ENCODE results near the gene GPR78. TPM values are rescaled to one million over a fixed set of nuclear protein-coding genes. Genes with fewer than 3 reads are reported as not detected.

GPR78 gene
- total RNA-seq, 1 donor from 2014 or later: 0.16 TPM

DNA sequence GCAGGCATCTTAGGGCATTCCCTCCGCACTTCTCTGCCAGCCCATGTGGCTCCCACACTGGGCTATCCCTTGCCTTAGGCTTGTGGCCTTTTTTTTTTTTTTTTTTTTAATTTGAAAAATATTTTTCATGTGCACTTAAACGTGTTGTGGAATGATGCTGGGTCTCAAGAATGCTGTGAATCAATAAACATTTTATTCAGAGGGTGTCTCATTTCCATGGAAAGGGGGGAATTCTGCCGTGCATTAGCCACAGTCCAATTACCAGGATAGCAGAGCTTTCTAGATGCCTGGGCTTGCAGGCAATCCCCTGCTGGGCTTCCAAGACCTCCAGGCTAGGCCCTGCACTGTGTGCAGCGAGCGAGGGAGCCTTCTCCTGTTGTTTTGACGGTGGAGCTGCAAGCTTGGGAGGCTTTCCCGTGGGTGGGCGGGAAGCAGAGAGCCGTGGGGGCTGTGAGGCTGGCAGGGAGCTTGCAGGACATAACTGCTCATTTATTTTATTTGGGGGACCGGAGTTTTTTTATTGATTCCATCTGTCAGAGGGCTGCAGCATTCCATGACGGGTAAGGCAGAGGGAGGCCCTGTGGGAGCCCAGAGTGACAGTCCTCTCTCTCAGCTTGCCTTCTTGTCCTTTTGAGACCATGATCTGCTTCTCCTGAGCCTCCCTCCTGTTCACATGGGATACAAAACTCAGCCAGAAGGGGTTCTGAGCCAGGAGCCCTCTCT is 9.8 kb downstream of the GPR78 start:
- Mint-ChIP-seq H3K27ac (ENCODE audit: unreplicated experiment) (no peak overlapping the region), H3K4me1 (ENCODE audit: low read depth, unreplicated experiment) (no peaks in the 10 kb centered on the region), H3K27me3 (ENCODE audit: low read depth, unreplicated experiment) (peaks cover 78% of the 10 kb centered on the region), H3K9me3 (ENCODE audit: unreplicated experiment) (no peaks in the 10 kb centered on the region), H3K4me3 (ENCODE audit: unreplicated experiment) (no peak overlapping the region), H3K36me3 (ENCODE audit: low read depth, unreplicated experiment) (no peaks in the 10 kb centered on the region)
- H2AFZ ChIP-seq (ENCODE audit: low read depth, low read length): no peak overlapping the region
- H4K20me1 ChIP-seq (ENCODE audit: insufficient read depth, low read length): peaks cover 3% of the 10 kb centered on the region
- peak overlapping the region; percentile 4 for H3K4me2 ChIP-seq (ENCODE audit: low read length)
- H3K36me3 ChIP-seq (ENCODE audit: insufficient read depth, low read length): no peaks in the 10 kb centered on the region
- peaks cover 7% of the 10 kb centered on the region for H3K4me1 ChIP-seq (ENCODE audit: insufficient read depth, low read length)
- DNase-seq (ENCODE audit: low read depth) (peak; percentile 16), FAIRE-seq (no peak)
- H3K9ac ChIP-seq (ENCODE audit: low read length): no peak overlapping the region
- no peak overlapping the region for H3K4me3 ChIP-seq (ENCODE audit: insufficient read depth, low read depth, low read length)
- peaks cover 55% of the 10 kb centered on the region for H3K27me3 ChIP-seq (ENCODE audit: insufficient read depth, low read length)
- no peaks in the 10 kb centered on the region for H3K79me2 ChIP-seq (ENCODE audit: insufficient read depth, low read length)
- H3K27ac ChIP-seq (ENCODE audit: low read depth, low read length): no peak overlapping the region
- no peak for TF ChIP-seq EZH2 (IDR thresholded peaks at IDR 0.05; ENCODE audit: insufficient read depth, low read length)
- TF ChIP-seq, protein P1, sequence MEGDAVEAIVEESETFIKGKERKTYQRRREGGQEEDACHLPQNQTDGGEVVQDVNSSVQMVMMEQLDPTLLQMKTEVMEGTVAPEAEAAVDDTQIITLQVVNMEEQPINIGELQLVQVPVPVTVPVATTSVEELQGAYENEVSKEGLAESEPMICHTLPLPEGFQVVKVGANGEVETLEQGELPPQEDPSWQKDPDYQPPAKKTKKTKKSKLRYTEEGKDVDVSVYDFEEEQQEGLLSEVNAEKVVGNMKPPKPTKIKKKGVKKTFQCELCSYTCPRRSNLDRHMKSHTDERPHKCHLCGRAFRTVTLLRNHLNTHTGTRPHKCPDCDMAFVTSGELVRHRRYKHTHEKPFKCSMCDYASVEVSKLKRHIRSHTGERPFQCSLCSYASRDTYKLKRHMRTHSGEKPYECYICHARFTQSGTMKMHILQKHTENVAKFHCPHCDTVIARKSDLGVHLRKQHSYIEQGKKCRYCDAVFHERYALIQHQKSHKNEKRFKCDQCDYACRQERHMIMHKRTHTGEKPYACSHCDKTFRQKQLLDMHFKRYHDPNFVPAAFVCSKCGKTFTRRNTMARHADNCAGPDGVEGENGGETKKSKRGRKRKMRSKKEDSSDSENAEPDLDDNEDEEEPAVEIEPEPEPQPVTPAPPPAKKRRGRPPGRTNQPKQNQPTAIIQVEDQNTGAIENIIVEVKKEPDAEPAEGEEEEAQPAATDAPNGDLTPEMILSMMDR (IDR thresholded peaks at IDR 0.05; ENCODE audit: insufficient read depth, low read depth, low read length): no peak
- no peaks in the 10 kb centered on the region for H3K9me3 ChIP-seq (ENCODE audit: insufficient read depth, low read depth, low read length)

DNA sequence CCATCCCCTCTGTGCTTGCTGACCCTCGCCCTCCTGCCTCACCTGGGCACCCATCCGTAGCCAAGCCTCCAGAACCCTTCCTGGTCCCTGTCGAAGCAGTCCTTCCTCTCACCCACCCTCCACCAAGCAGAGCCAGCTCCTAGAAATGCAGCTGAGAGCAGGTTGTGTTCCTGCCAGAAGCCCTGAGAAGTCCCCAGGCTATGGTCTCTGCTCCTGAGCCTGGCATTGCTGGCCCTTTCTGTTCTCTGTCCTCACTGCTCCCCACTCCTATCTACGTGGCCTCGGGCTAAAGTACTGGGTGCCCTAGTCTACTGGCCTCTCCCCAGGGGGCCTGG is 10.3 kb downstream of the GPR78 start:
- no peaks in the 10 kb centered on the region for H3K4me1 Mint-ChIP-seq (ENCODE audit: low read depth, unreplicated experiment)
- FAIRE-seq (no peak), DNase-seq (ENCODE audit: low read depth) (no peak)
- Histone ChIP-seq H3K36me3 (ENCODE audit: insufficient read depth, low read length) (no peaks in the 10 kb centered on the region), H3K4me2 (ENCODE audit: low read length) (no peak overlapping the region), H3K9ac (ENCODE audit: low read length) (no peak overlapping the region), H2AFZ (ENCODE audit: low read depth, low read length) (no peak overlapping the region), H3K9me3 (ENCODE audit: insufficient read depth, low read depth, low read length) (no peaks in the 10 kb centered on the region), H3K27ac (ENCODE audit: low read depth, low read length) (no peak overlapping the region), H3K4me3 (ENCODE audit: insufficient read depth, low read depth, low read length) (no peak overlapping the region), H3K4me1 (ENCODE audit: insufficient read depth, low read length) (peaks cover 7% of the 10 kb centered on the region), H3K27me3 (ENCODE audit: insufficient read depth, low read length) (peaks cover 50% of the 10 kb centered on the region), H3K79me2 (ENCODE audit: insufficient read depth, low read length) (no peaks in the 10 kb centered on the region), H4K20me1 (ENCODE audit: insufficient read depth, low read length) (peaks cover 3% of the 10 kb centered on the region)
- no peak overlapping the region for H3K27ac Mint-ChIP-seq (ENCODE audit: unreplicated experiment)
- no peaks in the 10 kb centered on the region for H3K9me3 Mint-ChIP-seq (ENCODE audit: unreplicated experiment)
- TF ChIP-seq, protein P1 (IDR thresholded peaks at IDR 0.05; ENCODE audit: insufficient read depth, low read depth, low read length): no peak
- TF ChIP-seq EZH2 (IDR thresholded peaks at IDR 0.05; ENCODE audit: insufficient read depth, low read length): no peak
- peaks cover 76% of the 10 kb centered on the region for H3K27me3 Mint-ChIP-seq (ENCODE audit: low read depth, unreplicated experiment)
- H3K36me3 Mint-ChIP-seq (ENCODE audit: low read depth, unreplicated experiment): no peaks in the 10 kb centered on the region
- H3K4me3 Mint-ChIP-seq (ENCODE audit: unreplicated experiment): no peak overlapping the region

DNA sequence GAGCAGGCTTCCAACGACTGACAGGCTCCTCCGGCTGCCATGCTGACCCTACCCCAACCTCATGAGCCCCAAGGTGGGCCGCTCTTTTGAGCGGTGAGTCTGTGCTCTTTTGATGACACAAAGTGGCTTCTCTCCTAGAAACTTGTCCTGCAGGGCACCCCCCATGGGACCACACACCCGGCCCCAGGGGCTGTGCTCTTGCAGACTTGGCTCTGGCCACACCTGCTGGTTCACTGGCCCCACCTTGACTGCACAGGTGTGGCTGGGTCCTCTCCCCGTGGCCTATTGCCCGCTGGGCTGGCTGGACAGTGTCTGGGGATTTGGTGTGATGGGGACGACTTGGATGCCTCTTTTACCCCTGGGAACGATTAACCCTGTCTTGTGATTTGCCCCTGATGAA is 10.9 kb downstream of the GPR78 start:
- H3K79me2 ChIP-seq (ENCODE audit: insufficient read depth, low read length): no peaks in the 10 kb centered on the region
- H3K36me3 ChIP-seq (ENCODE audit: insufficient read depth, low read length): no peaks in the 10 kb centered on the region
- H3K27ac ChIP-seq (ENCODE audit: low read depth, low read length): no peak overlapping the region
- no peaks in the 10 kb centered on the region for H3K4me1 Mint-ChIP-seq (ENCODE audit: low read depth, unreplicated experiment)
- no peaks in the 10 kb centered on the region for H3K9me3 Mint-ChIP-seq (ENCODE audit: unreplicated experiment)
- no peak overlapping the region for H3K4me2 ChIP-seq (ENCODE audit: low read length)
- H3K36me3 Mint-ChIP-seq (ENCODE audit: low read depth, unreplicated experiment): no peaks in the 10 kb centered on the region
- no peaks in the 10 kb centered on the region for H3K9me3 ChIP-seq (ENCODE audit: insufficient read depth, low read depth, low read length)
- H3K27me3 ChIP-seq (ENCODE audit: insufficient read depth, low read length): peaks cover 45% of the 10 kb centered on the region
- no peak overlapping the region for H3K4me3 Mint-ChIP-seq (ENCODE audit: unreplicated experiment)
- H3K4me3 ChIP-seq (ENCODE audit: insufficient read depth, low read depth, low read length): no peak overlapping the region
- no peak for FAIRE-seq
- DNase-seq (ENCODE audit: low read depth): no peak
- peaks cover 7% of the 10 kb centered on the region for H3K4me1 ChIP-seq (ENCODE audit: insufficient read depth, low read length)
- H3K27me3 Mint-ChIP-seq (ENCODE audit: low read depth, unreplicated experiment): peaks cover 73% of the 10 kb centered on the region
- no peak overlapping the region for H2AFZ ChIP-seq (ENCODE audit: low read depth, low read length)
- peaks cover 3% of the 10 kb centered on the region for H4K20me1 ChIP-seq (ENCODE audit: insufficient read depth, low read length)
- no peak for TF ChIP-seq EZH2 (IDR thresholded peaks at IDR 0.05; ENCODE audit: insufficient read depth, low read length)
- TF ChIP-seq, protein P1 (IDR thresholded peaks at IDR 0.05; ENCODE audit: insufficient read depth, low read depth, low read length): no peak
- no peak overlapping the region for H3K27ac Mint-ChIP-seq (ENCODE audit: unreplicated experiment)
- H3K9ac ChIP-seq (ENCODE audit: low read length): no peak overlapping the region
